AG09309 (cell line): ENCODE results near the gene CTRL.

ENCODE experiments used
- DNase-seq: peaks from one replicate; pipeline ENCODE4 v3.0.0-alpha.2; 2010; ENCODE audit warnings: low read depth
- H3K4me3 ChIP-seq: 2 replicates; pipeline ENCODE4 v1.5.1; 2011; ENCODE audit warnings: mild to moderate bottlenecking, low read depth, low read length, moderate library complexity; ENCODE audit not compliant: control insufficient read depth
- TF ChIP-seq, protein P1 (sequence below): IDR thresholded peaks from 2 replicates; pipeline ENCODE4 v1.5.1; 2011; ENCODE audit warnings: mild to moderate bottlenecking, low read depth, low read length, inconsistent platforms; ENCODE audit not compliant: insufficient read depth, control insufficient read depth; ENCODE audit errors: missing control alignments

The CTRL gene

DNA sequence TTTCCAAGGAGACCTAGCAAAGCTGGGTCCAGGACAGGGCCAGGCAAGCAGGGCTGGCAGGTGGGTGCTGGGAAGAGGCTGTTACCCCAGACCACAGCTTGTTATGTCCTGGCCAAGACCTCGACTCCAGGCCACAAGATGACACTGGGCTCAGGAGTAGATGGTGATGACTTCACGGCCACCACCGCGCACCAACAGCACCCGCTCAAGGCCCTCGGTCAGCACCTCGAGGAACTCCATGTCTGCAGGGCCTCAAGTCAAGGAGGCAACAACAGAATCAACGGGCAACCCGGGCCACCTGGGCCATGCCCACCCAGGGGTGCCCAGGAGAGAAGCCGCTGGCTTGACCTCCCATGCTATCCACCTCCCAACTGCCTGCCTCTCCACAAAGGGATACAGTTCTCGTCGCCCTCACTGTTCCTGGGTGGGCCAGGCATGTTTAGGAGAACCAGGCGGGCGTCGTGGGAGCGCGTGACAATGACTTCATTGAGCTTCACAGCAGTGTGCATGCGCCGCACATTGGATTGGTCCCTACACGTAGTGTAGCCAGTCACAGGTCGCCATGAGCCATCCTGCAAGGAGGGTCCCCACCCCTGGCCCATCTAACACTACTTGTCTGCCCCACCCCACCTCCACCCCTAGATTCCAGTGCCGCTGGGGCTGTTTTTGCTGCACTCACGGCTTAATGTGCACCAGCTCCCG is 13.2 kb upstream of the CTRL start:
- no peak for DNase-seq
- TF ChIP-seq, protein P1, sequence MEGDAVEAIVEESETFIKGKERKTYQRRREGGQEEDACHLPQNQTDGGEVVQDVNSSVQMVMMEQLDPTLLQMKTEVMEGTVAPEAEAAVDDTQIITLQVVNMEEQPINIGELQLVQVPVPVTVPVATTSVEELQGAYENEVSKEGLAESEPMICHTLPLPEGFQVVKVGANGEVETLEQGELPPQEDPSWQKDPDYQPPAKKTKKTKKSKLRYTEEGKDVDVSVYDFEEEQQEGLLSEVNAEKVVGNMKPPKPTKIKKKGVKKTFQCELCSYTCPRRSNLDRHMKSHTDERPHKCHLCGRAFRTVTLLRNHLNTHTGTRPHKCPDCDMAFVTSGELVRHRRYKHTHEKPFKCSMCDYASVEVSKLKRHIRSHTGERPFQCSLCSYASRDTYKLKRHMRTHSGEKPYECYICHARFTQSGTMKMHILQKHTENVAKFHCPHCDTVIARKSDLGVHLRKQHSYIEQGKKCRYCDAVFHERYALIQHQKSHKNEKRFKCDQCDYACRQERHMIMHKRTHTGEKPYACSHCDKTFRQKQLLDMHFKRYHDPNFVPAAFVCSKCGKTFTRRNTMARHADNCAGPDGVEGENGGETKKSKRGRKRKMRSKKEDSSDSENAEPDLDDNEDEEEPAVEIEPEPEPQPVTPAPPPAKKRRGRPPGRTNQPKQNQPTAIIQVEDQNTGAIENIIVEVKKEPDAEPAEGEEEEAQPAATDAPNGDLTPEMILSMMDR = no peak
- no peak overlapping the region for H3K4me3 ChIP-seq

DNA sequence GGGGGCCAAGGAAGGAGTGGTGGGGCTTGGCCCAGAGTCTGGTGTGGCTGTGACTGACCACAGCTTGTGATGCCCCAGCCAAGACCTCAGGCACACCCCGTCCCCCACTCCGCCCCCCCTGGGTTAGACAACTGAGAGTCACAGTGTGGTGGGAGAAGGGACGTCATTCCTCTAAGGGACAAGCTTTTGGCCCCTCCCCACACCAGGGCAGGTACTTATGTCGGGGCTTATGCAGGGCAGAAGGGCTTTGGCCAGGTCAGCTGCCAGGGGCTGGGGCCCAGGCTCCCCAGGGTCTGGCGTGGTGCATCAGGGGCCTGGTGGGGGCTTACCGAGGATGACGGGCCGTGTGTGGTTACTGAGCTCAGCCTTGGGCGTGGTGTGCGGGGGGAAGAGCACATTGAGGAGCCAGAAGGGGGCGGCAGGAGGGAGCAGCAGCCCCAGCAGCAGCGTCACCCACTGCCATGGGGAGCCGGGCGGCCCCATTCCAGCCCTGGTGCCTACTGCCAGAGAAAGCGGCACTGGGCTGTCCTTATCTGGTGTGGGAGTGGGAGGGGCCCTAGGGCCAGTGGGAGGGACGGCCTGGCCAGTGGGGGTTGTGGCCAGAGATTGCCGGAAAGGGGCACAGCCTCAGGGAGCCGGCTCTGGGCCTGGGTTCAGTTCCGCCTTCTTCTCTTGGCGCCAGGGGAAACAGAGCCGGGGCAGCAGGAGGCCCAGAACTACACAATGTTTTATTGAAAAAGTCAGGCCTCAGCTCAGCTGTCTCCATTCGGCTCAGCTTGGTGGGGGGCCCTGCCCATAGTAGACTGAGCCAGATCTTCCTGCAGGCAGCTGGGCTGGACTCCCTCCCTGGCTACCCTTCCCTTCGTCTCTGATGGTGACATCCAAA is 12.2 kb upstream of the CTRL start, which contains the start of gene LCAT:
LCAT (minus strand) TSS at position 502 of the 886 bp plus-strand sequence; CDS start at position 483, 19 bp downstream.
- TF ChIP-seq, protein P1 = no peak
- DNase-seq = no peak
- H3K4me3 ChIP-seq = no peak within 1 kb of the TSS

DNA sequence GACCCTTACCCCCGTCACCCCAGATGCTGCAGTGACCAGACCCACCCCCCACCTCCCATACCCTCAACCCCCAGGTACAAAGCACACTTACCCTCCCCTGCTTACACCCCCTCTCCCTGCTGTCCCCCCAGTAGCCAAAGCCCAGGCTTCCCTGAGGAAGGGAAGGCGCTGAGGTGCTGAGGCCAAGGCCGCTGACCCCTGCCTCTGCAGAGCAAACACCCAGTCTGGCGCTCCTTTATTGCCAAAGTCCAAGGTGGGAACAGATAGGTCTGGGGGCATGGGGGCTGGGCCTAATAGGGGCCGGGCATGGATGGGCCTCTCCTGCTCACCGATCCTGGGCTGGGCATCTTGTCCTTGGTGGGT is 11.6 kb upstream of the CTRL start:
- TF ChIP-seq, protein P1 = no peak
- no peak overlapping the region for H3K4me3 ChIP-seq
- DNase-seq = no peak

DNA sequence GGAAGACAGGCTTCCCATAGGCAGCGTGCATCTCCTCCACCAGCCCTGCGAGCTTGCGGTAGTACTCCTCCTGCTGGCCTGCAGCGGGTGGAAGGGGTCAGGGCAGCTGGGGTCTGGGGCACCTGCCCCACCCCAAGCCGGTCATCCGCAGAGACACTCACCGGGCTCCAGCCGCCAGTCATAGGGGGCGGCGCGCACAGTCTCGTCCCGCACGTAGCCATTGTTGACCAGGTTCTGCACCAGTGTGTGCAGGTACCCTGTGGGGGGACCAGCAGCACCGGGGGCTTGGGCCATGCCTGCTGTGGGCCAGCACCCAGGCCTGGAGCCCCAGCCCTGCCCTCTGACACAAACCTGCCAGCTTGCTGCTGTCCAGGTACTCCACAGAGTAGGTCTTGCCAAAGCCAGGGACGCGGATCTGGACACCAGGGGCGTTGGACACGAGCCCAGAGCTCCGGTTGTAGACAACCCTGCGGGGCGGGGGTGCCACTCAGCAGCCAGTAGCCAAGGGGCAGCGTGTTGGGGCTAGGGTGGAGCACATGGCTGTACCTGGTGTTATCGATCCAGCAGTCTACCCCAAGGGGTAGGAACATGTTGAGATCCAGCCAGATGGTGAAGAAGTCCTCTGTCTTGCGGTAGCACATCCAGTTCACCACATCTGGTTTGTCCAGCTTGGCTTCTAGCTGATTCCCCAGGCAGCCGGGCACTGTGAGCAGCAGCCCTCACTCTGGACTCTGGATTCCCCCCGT is 11.0 kb upstream of the CTRL start:
- H3K4me3 ChIP-seq = no peak overlapping the region
- no peak for DNase-seq
- TF ChIP-seq, protein P1 = no peak

DNA sequence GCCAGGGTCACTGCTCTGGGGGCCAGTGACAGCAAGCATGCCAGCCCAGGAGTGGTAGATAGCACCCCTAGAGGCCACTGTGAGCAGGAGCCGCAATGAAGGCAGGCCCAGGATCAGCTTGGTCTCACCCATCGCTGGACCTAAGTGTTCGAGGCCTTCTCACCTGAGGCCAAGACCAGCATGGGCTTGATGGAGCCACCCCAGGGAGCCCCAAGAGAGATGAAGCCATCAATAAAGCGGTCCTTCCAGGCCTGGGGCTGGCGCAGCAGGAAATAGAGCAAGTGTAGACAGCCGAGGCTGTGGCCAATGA is 10.5 kb upstream of the CTRL start:
- TF ChIP-seq, protein P1 = peak; percentile 77
- DNase-seq = no peak
- H3K4me3 ChIP-seq = no peak overlapping the region

DNA sequence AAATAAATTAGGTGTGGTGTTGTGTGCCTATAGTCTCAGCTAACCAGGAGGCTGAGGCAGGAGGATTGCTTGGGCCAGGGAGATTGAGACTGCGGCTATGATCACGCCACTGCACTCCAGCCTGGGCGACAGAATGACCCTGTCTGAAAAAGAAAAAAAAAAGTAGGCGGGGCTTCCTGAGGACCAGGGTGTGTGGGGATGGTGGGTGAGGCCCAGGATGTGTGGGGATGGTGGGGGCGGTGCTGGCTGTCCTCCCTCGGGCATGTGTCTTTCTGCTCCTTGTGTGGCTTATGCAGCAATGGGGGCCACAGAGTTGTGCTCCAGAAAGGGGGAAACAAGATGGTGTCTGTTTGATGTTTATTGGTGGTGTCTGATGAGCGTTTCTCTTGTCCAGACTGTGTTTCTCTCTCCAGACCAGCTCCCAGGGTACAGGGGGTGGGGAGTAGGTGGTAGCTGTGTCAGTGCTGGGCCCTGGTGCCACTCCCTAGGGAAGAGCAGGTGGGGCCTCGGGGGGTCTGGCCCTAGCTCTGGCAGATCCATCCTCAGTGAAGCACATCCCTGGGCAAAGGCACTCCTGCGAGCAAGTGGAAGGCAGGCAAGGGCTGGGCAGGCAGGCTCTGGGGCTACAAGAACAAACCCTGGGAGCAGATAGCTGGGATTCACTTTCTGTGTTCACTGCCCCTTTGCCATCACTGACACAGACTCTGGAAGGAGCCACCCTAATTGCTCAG is 10.0 kb upstream of the CTRL start:
- no peak for DNase-seq
- H3K4me3 ChIP-seq = no peak overlapping the region
- TF ChIP-seq, protein P1 = no peak
